Measurements from ENCODE around the gene POP4. TPM values are rescaled to one million over a fixed set of nuclear protein-coding genes. Genes with fewer than 3 reads are reported as not detected.
A peak's percentile ranks its signal among the peaks of the same experiment; 100 is the strongest.

POP4 gene
- total and polyA plus RNA-seq, 2 of the 4 experiments (the other 2 are of a cell fraction), result 65.1 to 87.2 TPM

DNA sequence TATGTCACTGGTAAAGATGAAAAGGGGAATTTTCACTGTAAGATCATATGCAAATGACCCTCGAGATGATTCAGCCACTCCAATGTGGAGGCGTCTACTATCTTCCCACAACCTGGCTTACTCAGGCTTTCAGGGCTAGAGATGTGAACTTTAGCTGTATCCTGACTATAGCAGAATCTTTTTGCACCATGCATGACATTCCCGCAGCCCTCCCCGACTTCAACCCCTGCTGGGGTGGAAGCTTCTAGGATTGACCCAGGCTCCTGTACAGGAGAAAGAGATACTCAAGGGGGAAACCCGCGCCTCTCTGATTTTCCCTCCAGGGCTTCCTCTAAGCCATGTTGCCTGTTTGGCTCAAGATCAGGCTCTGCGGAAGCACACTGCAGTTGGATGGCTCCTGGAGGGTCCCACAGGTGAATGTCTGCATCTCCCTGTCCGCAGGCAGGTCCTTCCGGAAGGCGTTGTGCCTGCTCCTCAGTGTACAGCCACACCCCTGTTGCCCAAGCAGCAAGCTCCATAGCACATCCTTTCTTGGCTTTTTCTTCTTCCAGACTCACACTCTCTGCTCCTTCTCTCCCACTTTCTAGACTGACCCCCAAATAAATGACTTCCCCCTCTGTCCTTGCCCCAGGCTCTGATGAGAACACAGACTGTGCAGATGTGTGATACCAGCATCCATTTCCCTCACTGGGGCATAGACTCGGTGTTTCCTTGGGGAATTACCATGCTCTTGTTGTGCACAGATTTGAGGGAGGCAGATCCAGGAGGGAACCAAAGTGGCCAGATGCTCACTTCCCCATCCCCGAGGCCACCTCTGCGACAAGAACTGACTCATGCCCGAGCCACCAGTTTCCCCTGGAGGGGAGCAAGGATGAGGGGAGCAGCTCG lies 29.1 kb upstream of the POP4 start:
- no peak overlapping the region for H3K9ac ChIP-seq (ENCODE audit: low read depth, low read length)
- H3K14ac ChIP-seq (replicated peaks; ENCODE audit: low read depth, low read length), result no peak overlapping the region
- no peaks in the 10 kb centered on the region for H3K9me1 ChIP-seq (ENCODE audit: insufficient read depth, low read length)
- H3K79me1 ChIP-seq (ENCODE audit: low read depth in 1 of 2, low read length in 2 of 2), result no peaks in the 10 kb centered on the region
- H4K20me1 ChIP-seq (ENCODE audit: insufficient read depth, low read length), result no peaks in the 10 kb centered on the region
- no peak overlapping the region for H4K8ac ChIP-seq (ENCODE audit: low read depth in 2 of 2, low read length in 2 of 2)
- ChIA-PET CTCF (interaction anchor here (0.7 kb wide), 1 partner anchor 521 kb away, joined by 3 read pairs; no protein-coding TSS in a partner anchor), POLR2A (ENCODE audit: unreplicated experiment) (no interaction called here)
- H2BK20ac ChIP-seq (ENCODE audit: low read depth, low read length), result no peak overlapping the region
- no peak overlapping the region for H3K4me3 ChIP-seq (ENCODE audit: insufficient read depth, low read depth, low read length)
- no peak overlapping the region for H2BK15ac ChIP-seq (ENCODE audit: low read depth, low read length)
- TF ChIP-seq RAD21 (IDR thresholded peaks at IDR 0.05; ENCODE audit: low read length) (no peak), RCOR1 (IDR thresholded peaks at IDR 0.05; ENCODE audit: insufficient replicate concordance, low read length) (no peak), NFE2L2 (IDR thresholded peaks at IDR 0.05; ENCODE audit: low read depth, low read length) (no peak), CEBPB (IDR thresholded peaks at IDR 0.05; ENCODE audit: low read depth, low read length) (no peak), SMC3 (IDR thresholded peaks at IDR 0.05; ENCODE audit: low read depth, low read length) (no peak)
- TF ChIP-seq, protein P1, sequence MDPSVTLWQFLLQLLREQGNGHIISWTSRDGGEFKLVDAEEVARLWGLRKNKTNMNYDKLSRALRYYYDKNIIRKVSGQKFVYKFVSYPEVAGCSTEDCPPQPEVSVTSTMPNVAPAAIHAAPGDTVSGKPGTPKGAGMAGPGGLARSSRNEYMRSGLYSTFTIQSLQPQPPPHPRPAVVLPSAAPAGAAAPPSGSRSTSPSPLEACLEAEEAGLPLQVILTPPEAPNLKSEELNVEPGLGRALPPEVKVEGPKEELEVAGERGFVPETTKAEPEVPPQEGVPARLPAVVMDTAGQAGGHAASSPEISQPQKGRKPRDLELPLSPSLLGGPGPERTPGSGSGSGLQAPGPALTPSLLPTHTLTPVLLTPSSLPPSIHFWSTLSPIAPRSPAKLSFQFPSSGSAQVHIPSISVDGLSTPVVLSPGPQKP (IDR thresholded peaks at IDR 0.05; ENCODE audit: borderline replicate concordance, low read depth, low read length), result no peak
- no peak overlapping the region for H3K56ac ChIP-seq (ENCODE audit: extremely low read depth, insufficient read depth, low read length)
- H3K4me1 ChIP-seq (ENCODE audit: control insufficient read depth, insufficient read depth, low read length), result no peaks in the 10 kb centered on the region
- DNase-seq, result peak; percentile 47
- dilution Hi-C loops (cut with HindIII; ENCODE audit: low sequenced_read_pairs, unreplicated experiment), result no loop called here
- 80% methylated on average over 5 of the region's 15 CpGs; no CpG with 5 or more reads in 1 of the 2 experiments for WGBS, 2 experiments (ENCODE audit: extremely low coverage in 2 of 2, insufficient read length in 1 of 2)
- no peak overlapping the region for H2AFZ ChIP-seq (replicated peaks; ENCODE audit: low read length, poor library complexity)
- H3K4me2 ChIP-seq (ENCODE audit: low read depth, low read length), result no peak overlapping the region
- H4K91ac ChIP-seq (ENCODE audit: insufficient read depth, low read depth, low read length), result no peak overlapping the region
- intact Hi-C loops (cut with micrococcal nuclease), result no loop called here
- H3K18ac ChIP-seq (ENCODE audit: low read depth, low read length), result no peak overlapping the region
- no peak overlapping the region for H2BK5ac ChIP-seq (ENCODE audit: low read depth, low read length, poor library complexity, severe bottlenecking)
- H3K27me3 ChIP-seq (ENCODE audit: control insufficient read depth, insufficient read depth, low read length), result peaks cover 6% of the 10 kb centered on the region; the same call in 1 of the 2 replicates
- no peak overlapping the region for H4K5ac ChIP-seq (ENCODE audit: low read depth, low read length)
- H2AK9ac ChIP-seq (replicated peaks; ENCODE audit: low read depth, low read length, poor library complexity), result no peak overlapping the region
- H3K4ac ChIP-seq (ENCODE audit: low read depth, low read length), result no peak overlapping the region
- no peak overlapping the region for H3K27ac ChIP-seq (ENCODE audit: insufficient read depth, low read length)
- no peak overlapping the region for H3K23ac ChIP-seq (ENCODE audit: low read depth, low read length)
- in situ Hi-C loops (cut with MboI; ENCODE audit: low sequenced_read_pairs), result no loop called here
- no peaks in the 10 kb centered on the region for H3K9me3 ChIP-seq (ENCODE audit: control insufficient read depth, insufficient read depth, low read length)
- no TSS peak for BruUV-seq (replicated peaks)
- no peak for ATAC-seq (ENCODE audit: low read depth)
- no peaks in the 10 kb centered on the region for H3K36me3 ChIP-seq (ENCODE audit: control insufficient read depth, insufficient read depth, low read length)
- H2AK5ac ChIP-seq (ENCODE audit: low read depth, low read length), result no peak overlapping the region
- no peak overlapping the region for H2BK120ac ChIP-seq (ENCODE audit: low read depth, low read length)
